Measurements from ENCODE around the gene COL5A3. TPM values are rescaled to one million over a fixed set of nuclear protein-coding genes. Genes with fewer than 3 reads are reported as not detected.

Gene COL5A3
- total RNA-seq, 2 experiments from 2014 or later, result 0.50 to 0.63 TPM

GRCh38 chr19:10013834-10014618, 3.7 kb upstream of the COL5A3 start:
- ChIA-PET CTCF (no interaction called here), POLR2A (no interaction called here)

- CTCF ChIA-PET, result interaction anchor here (1.0 kb wide), 1 partner anchor 14 kb away, joined by 3 read pairs; no protein-coding TSS in a partner anchor
- POLR2A ChIA-PET, result no interaction called here
Observed at GRCh38 chr19:10013316-10013715, 3.0 kb upstream of the COL5A3 start, which contains the start of gene RDH8. TSS of gene RDH8 (plus strand) at chr19:10013483. CDS start at chr19:10013498, 15 bp downstream.

- POLR2A ChIA-PET, result no interaction called here
- CTCF ChIA-PET, result interaction anchor here (0.8 to 2.8 kb wide), 2 partner anchors 8 to 11 kb away, joined by 3 to 14 read pairs; no protein-coding TSS in a partner anchor
Observed at GRCh38 chr19:10011974-10012373, 1.7 kb upstream of the COL5A3 start.

GRCh38 chr19:10010939-10011338, 635 bp upstream of the COL5A3 start:
- ChIA-PET POLR2A (no interaction called here), CTCF (interaction anchor here (0.8 to 2.8 kb wide), 3 partner anchors 9 to 17 kb away, joined by 3 to 14 read pairs (median 4); no protein-coding TSS in a partner anchor)

GRCh38 chr19:10009714-10010224, 535 bp downstream of the COL5A3 start:
- ChIA-PET CTCF (interaction anchor here (1.5 to 2.8 kb wide), 2 partner anchors 9 to 18 kb away, joined by 4 to 14 read pairs; no protein-coding TSS in a partner anchor), POLR2A (interaction anchor here (0.5 kb wide), 1 partner anchor 10 kb away, joined by 3 read pairs; no protein-coding TSS in a partner anchor)

- ChIA-PET CTCF (interaction anchor here (1.3 to 1.5 kb wide), 2 partner anchors 19 to 77 kb away, joined by 4 to 6 read pairs; no protein-coding TSS in a partner anchor), POLR2A (no interaction called here)
Observed at GRCh38 chr19:10008184-10008765, 2.0 kb downstream of the COL5A3 start.

GRCh38 chr19:10007371-10008183, 2.7 kb downstream of the COL5A3 start:
- POLR2A ChIA-PET, result no interaction called here

GRCh38 chr19:10006752-10007323, 3.5 kb downstream of the COL5A3 start:
- ChIA-PET POLR2A (no interaction called here), CTCF (interaction anchor here (1.3 kb wide), 1 partner anchor 76 kb away, joined by 6 read pairs; no protein-coding TSS in a partner anchor)

More at GRCh38 chr19:10007371-10008183, 2.7 kb downstream of the COL5A3 start:
- CTCF ChIA-PET, result interaction anchor here (1.3 kb wide), 1 partner anchor 76 kb away, joined by 6 read pairs; no protein-coding TSS in a partner anchor

- ChIA-PET CTCF (no interaction called here), POLR2A (no interaction called here)
Observed at GRCh38 chr19:10006335-10006708, 4.0 kb downstream of the COL5A3 start.

- POLR2A ChIA-PET, result no interaction called here
- CTCF ChIA-PET, result interaction anchor here (1.8 kb wide), 1 partner anchor 22 kb away, joined by 6 read pairs; no protein-coding TSS in a partner anchor
Observed at GRCh38 chr19:10005632-10006334, 4.5 kb downstream of the COL5A3 start.

GRCh38 chr19:10004617-10005016, 5.7 kb downstream of the COL5A3 start:
- CTCF ChIA-PET, result interaction anchor here (1.8 kb wide), 1 partner anchor 23 kb away, joined by 6 read pairs; no protein-coding TSS in a partner anchor
- POLR2A ChIA-PET, result no interaction called here

- ChIA-PET POLR2A (interaction anchor here (0.6 kb wide), 1 partner anchor 89 kb away, joined by 3 read pairs; no protein-coding TSS in a partner anchor), CTCF (no interaction called here)
Observed at GRCh38 chr19:10003271-10003670, 7.0 kb downstream of the COL5A3 start.

- CTCF ChIA-PET, result interaction anchor here (0.6 to 3.0 kb wide), 6 partner anchors 9 to 464 kb away, joined by 3 to 15 read pairs (median 5); partner anchors contain the start of gene COL5A3
- POLR2A ChIA-PET, result no interaction called here
Observed at GRCh38 chr19:10001899-10002298, 8.4 kb downstream of the COL5A3 start.

- ChIA-PET POLR2A (interaction anchor here (0.5 to 0.7 kb wide), 3 partner anchors 9 to 271 kb away, joined by 3 read pairs; no protein-coding TSS in a partner anchor), CTCF (interaction anchor here (0.7 to 3.0 kb wide), 13 partner anchors 11 to 250 kb away, joined by 3 to 15 read pairs (median 4); partner anchors contain the start of gene COL5A3)
Observed at GRCh38 chr19:10000171-10000826, 10.0 kb downstream of the COL5A3 start.

- CTCF ChIA-PET, result no interaction called here
- POLR2A ChIA-PET, result no interaction called here
Observed at GRCh38 chr19:9996541-9996940, 13.8 kb downstream of the COL5A3 start.

- ChIA-PET CTCF (no interaction called here), POLR2A (no interaction called here)
Observed at GRCh38 chr19:9995999-9996398, 14.3 kb downstream of the COL5A3 start.

GRCh38 chr19:9995084-9995483, 15.2 kb downstream of the COL5A3 start:
- ChIA-PET POLR2A (no interaction called here), CTCF (no interaction called here)
